HepG2 (cell line): ENCODE data around the gene CAMK2G.

Experiments used
- ARNTL ChIP-seq: sonication (generic); formaldehyde crosslinking; IDR thresholded peaks from 2 replicates; pipeline ENCODE4 v1.4.0; 2020; ENCODE audit warnings: mild to moderate bottlenecking, missing genetic modification reagents
- CTCF ChIP-seq: sonication (generic); formaldehyde crosslinking; IDR thresholded peaks from 2 replicates; pipeline ENCODE4 v1.5.0; 2020; ENCODE audit warnings: mild to moderate bottlenecking, missing genetic modification reagents, moderate library complexity
- HINFP ChIP-seq: sonication (generic); formaldehyde crosslinking; IDR thresholded peaks from 2 replicates; pipeline ENCODE4 v1.4.0; 2020; ENCODE audit warnings: low read depth, mild to moderate bottlenecking, missing genetic modification reagents
- IKZF5 ChIP-seq: IDR thresholded peaks from 2 replicates; pipeline ENCODE4 v1.6.1; 2018; ENCODE audit warnings: missing genetic modification reagents, mild to moderate bottlenecking, missing compliant biosample characterization
- KAT8 ChIP-seq: IDR thresholded peaks from 2 replicates; pipeline ENCODE4 v1.6.1; 2016; ENCODE audit warnings: missing genetic modification reagents, missing compliant biosample characterization
- POLR2A ChIP-seq, 2 experiments: IDR thresholded peaks; 2 replicates each; pipeline ENCODE4 v1.6.1; 2011; ENCODE audit warnings: low read depth in 2 of 2, low read length in 2 of 2, mild to moderate bottlenecking in 1 of 2, moderate library complexity in 1 of 2; ENCODE audit not compliant: insufficient read depth in 1 of 2
- POLR2AphosphoS5 ChIP-seq: IDR thresholded peaks from 2 replicates; pipeline ENCODE4 v1.6.1; 2012; ENCODE audit warnings: low read depth, low read length
- REST ChIP-seq, 2 experiments: IDR thresholded peaks; 2 replicates each; pipeline ENCODE4 v1.6.1; 2011 to 2012; ENCODE audit warnings: low read length in 2 of 2, borderline replicate concordance in 1 of 2, low read depth in 1 of 2, mild to moderate bottlenecking in 1 of 2, moderate library complexity in 1 of 2
- ZBTB2 ChIP-seq: sonication (generic); formaldehyde crosslinking; IDR thresholded peaks from 2 replicates; pipeline ENCODE4 v1.8.0; 2022; ENCODE audit warnings: low read depth, missing genetic modification reagents
- ZFP1 ChIP-seq: IDR thresholded peaks from 2 replicates; pipeline ENCODE4 v1.6.1; 2016
- ZNF282 ChIP-seq: fragments of 450-650 bp; IDR thresholded peaks from 2 replicates; pipeline ENCODE4 v1.6.1; 2018; ENCODE audit not compliant: partially characterized antibody
- ZNF335 ChIP-seq: sonication (generic); formaldehyde crosslinking; IDR thresholded peaks from 2 replicates; pipeline ENCODE4 v1.4.0; 2020; ENCODE audit warnings: missing genetic modification reagents
- ZNF883 ChIP-seq: sonication (generic); formaldehyde crosslinking; IDR thresholded peaks from 2 replicates; pipeline ENCODE4 v1.5.1; 2020; ENCODE audit warnings: mild to moderate bottlenecking, missing genetic modification reagents; ENCODE audit errors: not compliant biosample characterization

- TF ChIP-seq IKZF5 (CRISPR knock-in tag): no peak
- TF ChIP-seq ZBTB2 (CRISPR knock-in tag): no peak
- no peak for TF ChIP-seq REST (IDR thresholded peaks at IDR 0.05; ENCODE audit: borderline replicate concordance in 1 of 2, low read depth in 1 of 2, low read length in 2 of 2)
- no peak for TF ChIP-seq CTCF (CRISPR knock-in tag)
- TF ChIP-seq ARNTL (CRISPR knock-in tag): no peak
- no peak for TF ChIP-seq ZNF335 (CRISPR knock-in tag)
- TF ChIP-seq POLR2AphosphoS5: no peak
- no peak for TF ChIP-seq ZFP1 (CRISPR knock-in tag)
- TF ChIP-seq KAT8: no peak
- no peak for TF ChIP-seq HINFP
- TF ChIP-seq ZNF282: no peak
- TF ChIP-seq ZNF883 (CRISPR knock-in tag): no peak
- TF ChIP-seq POLR2A (IDR thresholded peaks at IDR 0.05; ENCODE audit: insufficient read depth in 1 of 2, low read depth in 2 of 2, low read length in 2 of 2): no peak
These were observed 36.3 kb downstream of the CAMK2G start for GRCh38 chr10:73838008-73838567.
